ENCODE measurements around the gene UBE2B. TPM values are rescaled to one million over a fixed set of nuclear protein-coding genes. Genes with fewer than 3 reads are reported as not detected.

Gene UBE2B
- total RNA-seq, 1 donor from 2014 or later = 97.8 TPM

DNA sequence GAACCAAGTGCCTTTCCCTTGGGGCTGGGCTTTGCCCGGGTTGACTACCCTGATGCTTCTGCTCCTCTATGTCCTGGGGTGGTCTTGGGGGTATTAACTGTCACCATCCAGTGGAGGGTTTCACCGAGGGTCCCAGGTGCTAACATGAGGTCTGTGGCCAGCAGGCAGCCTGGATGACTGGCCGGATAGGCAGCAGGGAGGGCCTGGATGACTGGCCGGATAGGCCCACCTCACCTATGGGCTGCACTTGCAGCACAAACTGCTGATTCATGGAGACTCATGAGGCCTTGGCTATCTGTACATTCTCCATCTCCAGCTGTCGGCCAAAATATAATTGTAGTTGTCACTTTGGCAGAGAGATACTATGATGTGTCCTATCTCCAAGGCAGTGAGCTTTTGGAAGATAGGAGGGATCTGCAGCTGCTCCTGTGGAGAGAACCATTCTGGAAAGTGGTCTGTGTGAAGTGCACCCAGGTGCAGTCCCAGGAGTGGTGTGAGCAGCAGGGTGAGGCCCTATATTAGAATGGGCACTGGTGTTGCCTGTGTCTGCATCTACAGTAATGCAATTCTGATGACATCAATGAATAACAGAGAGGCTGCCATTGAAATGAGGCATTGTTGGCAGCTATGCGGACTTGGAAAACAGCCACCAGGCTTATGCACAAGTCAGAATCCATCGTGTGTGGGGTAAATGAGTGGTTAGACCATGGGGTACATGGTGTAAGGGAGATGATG is 66.6 kb downstream of the UBE2B start:
- H3K79me2 ChIP-seq (ENCODE audit: insufficient read depth, low read length) = no peaks in the 10 kb centered on the region
- peak overlapping the region; percentile 93 for H3K27ac ChIP-seq (ENCODE audit: low read depth, low read length)
- Mint-ChIP-seq H3K27ac (ENCODE audit: unreplicated experiment) (no peak overlapping the region), H3K27me3 (ENCODE audit: low read depth, unreplicated experiment) (no peaks in the 10 kb centered on the region), H3K4me3 (ENCODE audit: unreplicated experiment) (no peak overlapping the region), H3K4me1 (ENCODE audit: low read depth, unreplicated experiment) (peaks cover 39% of the 10 kb centered on the region), H3K36me3 (ENCODE audit: low read depth, unreplicated experiment) (no peaks in the 10 kb centered on the region), H3K9me3 (ENCODE audit: unreplicated experiment) (no peaks in the 10 kb centered on the region)
- H3K9ac ChIP-seq (ENCODE audit: low read length) = peak overlapping the region; percentile 78
- no peak overlapping the region for H3K4me3 ChIP-seq (ENCODE audit: insufficient read depth, low read depth, low read length)
- no peaks in the 10 kb centered on the region for H4K20me1 ChIP-seq (ENCODE audit: insufficient read depth, low read length)
- peaks cover 37% of the 10 kb centered on the region for H3K4me1 ChIP-seq (ENCODE audit: insufficient read depth, low read length)
- no peak for TF ChIP-seq EZH2 (IDR thresholded peaks at IDR 0.05; ENCODE audit: insufficient read depth, low read length)
- DNase-seq (ENCODE audit: low read depth) = peak; percentile 83
- peak overlapping the region; percentile 82 for H3K4me2 ChIP-seq (ENCODE audit: low read length)
- no peak overlapping the region for H2AFZ ChIP-seq (ENCODE audit: low read depth, low read length)
- H3K27me3 ChIP-seq (ENCODE audit: insufficient read depth, low read length) = no peaks in the 10 kb centered on the region
- H3K9me3 ChIP-seq (ENCODE audit: insufficient read depth, low read depth, low read length) = no peaks in the 10 kb centered on the region
- H3K36me3 ChIP-seq (ENCODE audit: insufficient read depth, low read length) = no peaks in the 10 kb centered on the region
- FAIRE-seq = no peak

DNA sequence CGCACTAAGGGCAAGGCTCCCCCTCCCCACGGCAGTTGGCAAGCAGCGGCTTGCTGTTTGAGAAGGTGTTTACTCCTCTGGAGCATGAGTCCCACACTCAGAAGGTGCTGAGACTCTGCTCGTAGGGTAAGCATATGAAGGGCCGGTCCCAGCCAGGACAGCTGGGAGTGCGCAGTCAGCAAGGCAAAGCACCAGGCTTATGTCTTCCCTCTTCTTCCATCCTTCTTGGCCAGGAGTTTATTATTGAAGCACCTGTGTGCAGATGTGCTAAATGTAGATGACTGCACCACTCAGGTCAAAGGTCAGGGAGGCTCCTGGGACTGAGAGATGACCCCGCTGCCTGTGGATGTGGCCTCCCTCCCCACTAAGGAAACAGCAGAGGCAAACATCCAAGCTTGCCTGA is 67.4 kb downstream of the UBE2B start:
- Mint-ChIP-seq H3K36me3 (ENCODE audit: low read depth, unreplicated experiment) (no peaks in the 10 kb centered on the region), H3K9me3 (ENCODE audit: unreplicated experiment) (no peaks in the 10 kb centered on the region), H3K27ac (ENCODE audit: unreplicated experiment) (peak overlapping the region; percentile 13), H3K4me3 (ENCODE audit: unreplicated experiment) (no peak overlapping the region), H3K4me1 (ENCODE audit: low read depth, unreplicated experiment) (peaks cover 34% of the 10 kb centered on the region), H3K27me3 (ENCODE audit: low read depth, unreplicated experiment) (no peaks in the 10 kb centered on the region)
- no peaks in the 10 kb centered on the region for H3K36me3 ChIP-seq (ENCODE audit: insufficient read depth, low read length)
- H3K79me2 ChIP-seq (ENCODE audit: insufficient read depth, low read length) = no peaks in the 10 kb centered on the region
- H3K27ac ChIP-seq (ENCODE audit: low read depth, low read length) = peak overlapping the region; percentile 93
- H3K9ac ChIP-seq (ENCODE audit: low read length) = peak overlapping the region; percentile 24
- no peaks in the 10 kb centered on the region for H4K20me1 ChIP-seq (ENCODE audit: insufficient read depth, low read length)
- FAIRE-seq (no peak), DNase-seq (ENCODE audit: low read depth) (no peak)
- H3K4me2 ChIP-seq (ENCODE audit: low read length) = peak overlapping the region; percentile 52
- no peak overlapping the region for H3K4me3 ChIP-seq (ENCODE audit: insufficient read depth, low read depth, low read length)
- no peak for TF ChIP-seq EZH2 (IDR thresholded peaks at IDR 0.05; ENCODE audit: insufficient read depth, low read length)
- TF ChIP-seq, protein P1, sequence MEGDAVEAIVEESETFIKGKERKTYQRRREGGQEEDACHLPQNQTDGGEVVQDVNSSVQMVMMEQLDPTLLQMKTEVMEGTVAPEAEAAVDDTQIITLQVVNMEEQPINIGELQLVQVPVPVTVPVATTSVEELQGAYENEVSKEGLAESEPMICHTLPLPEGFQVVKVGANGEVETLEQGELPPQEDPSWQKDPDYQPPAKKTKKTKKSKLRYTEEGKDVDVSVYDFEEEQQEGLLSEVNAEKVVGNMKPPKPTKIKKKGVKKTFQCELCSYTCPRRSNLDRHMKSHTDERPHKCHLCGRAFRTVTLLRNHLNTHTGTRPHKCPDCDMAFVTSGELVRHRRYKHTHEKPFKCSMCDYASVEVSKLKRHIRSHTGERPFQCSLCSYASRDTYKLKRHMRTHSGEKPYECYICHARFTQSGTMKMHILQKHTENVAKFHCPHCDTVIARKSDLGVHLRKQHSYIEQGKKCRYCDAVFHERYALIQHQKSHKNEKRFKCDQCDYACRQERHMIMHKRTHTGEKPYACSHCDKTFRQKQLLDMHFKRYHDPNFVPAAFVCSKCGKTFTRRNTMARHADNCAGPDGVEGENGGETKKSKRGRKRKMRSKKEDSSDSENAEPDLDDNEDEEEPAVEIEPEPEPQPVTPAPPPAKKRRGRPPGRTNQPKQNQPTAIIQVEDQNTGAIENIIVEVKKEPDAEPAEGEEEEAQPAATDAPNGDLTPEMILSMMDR (IDR thresholded peaks at IDR 0.05; ENCODE audit: insufficient read depth, low read depth, low read length) = no peak
- no peaks in the 10 kb centered on the region for H3K27me3 ChIP-seq (ENCODE audit: insufficient read depth, low read length)
- no peaks in the 10 kb centered on the region for H3K9me3 ChIP-seq (ENCODE audit: insufficient read depth, low read depth, low read length)
- H3K4me1 ChIP-seq (ENCODE audit: insufficient read depth, low read length) = peaks cover 37% of the 10 kb centered on the region
- no peak overlapping the region for H2AFZ ChIP-seq (ENCODE audit: low read depth, low read length)

DNA sequence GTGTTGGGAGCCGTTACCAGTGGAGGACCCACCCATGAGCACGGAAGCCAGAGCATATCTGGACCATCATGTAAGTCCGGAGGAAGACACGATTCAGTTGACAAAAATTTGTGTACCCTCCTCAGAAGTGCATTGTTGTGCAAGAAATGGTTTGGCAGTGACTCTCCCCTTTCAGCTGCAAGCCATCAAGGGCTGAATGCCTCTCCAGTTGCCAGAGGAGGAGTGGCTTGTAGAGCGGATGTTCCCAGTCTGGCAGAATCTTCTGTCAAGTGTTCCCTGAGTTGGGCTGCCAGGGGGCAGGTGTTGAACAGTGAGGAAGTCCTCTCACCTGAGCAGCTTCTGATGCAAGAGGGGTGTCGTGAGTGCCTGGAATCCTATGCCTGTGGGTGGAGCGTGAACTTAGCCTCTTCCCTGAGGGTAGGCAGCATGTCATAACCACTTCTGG is 67.9 kb downstream of the UBE2B start:
- no peaks in the 10 kb centered on the region for H3K79me2 ChIP-seq (ENCODE audit: insufficient read depth, low read length)
- H3K4me3 Mint-ChIP-seq (ENCODE audit: unreplicated experiment) = no peak overlapping the region
- H4K20me1 ChIP-seq (ENCODE audit: insufficient read depth, low read length) = no peaks in the 10 kb centered on the region
- no peaks in the 10 kb centered on the region for H3K36me3 ChIP-seq (ENCODE audit: insufficient read depth, low read length)
- H3K27ac ChIP-seq (ENCODE audit: low read depth, low read length) = peak overlapping the region; percentile 93
- no peaks in the 10 kb centered on the region for H3K36me3 Mint-ChIP-seq (ENCODE audit: low read depth, unreplicated experiment)
- peak overlapping the region; percentile 14 for H2AFZ ChIP-seq (ENCODE audit: low read depth, low read length)
- H3K27me3 ChIP-seq (ENCODE audit: insufficient read depth, low read length) = no peaks in the 10 kb centered on the region
- H3K4me1 Mint-ChIP-seq (ENCODE audit: low read depth, unreplicated experiment) = peaks cover 34% of the 10 kb centered on the region
- H3K4me3 ChIP-seq (ENCODE audit: insufficient read depth, low read depth, low read length) = no peak overlapping the region
- H3K9me3 Mint-ChIP-seq (ENCODE audit: unreplicated experiment) = no peaks in the 10 kb centered on the region
- no peak overlapping the region for H3K27ac Mint-ChIP-seq (ENCODE audit: unreplicated experiment)
- H3K4me1 ChIP-seq (ENCODE audit: insufficient read depth, low read length) = peaks cover 37% of the 10 kb centered on the region
- no peaks in the 10 kb centered on the region for H3K27me3 Mint-ChIP-seq (ENCODE audit: low read depth, unreplicated experiment)
- DNase-seq (ENCODE audit: low read depth) (peak; percentile 96), FAIRE-seq (peak; percentile 43)
- TF ChIP-seq, protein P1 (IDR thresholded peaks at IDR 0.05; ENCODE audit: insufficient read depth, low read depth, low read length) = no peak
- TF ChIP-seq EZH2 (IDR thresholded peaks at IDR 0.05; ENCODE audit: insufficient read depth, low read length) = no peak
- peak overlapping the region; percentile 24 for H3K9ac ChIP-seq (ENCODE audit: low read length)
- H3K9me3 ChIP-seq (ENCODE audit: insufficient read depth, low read depth, low read length) = no peaks in the 10 kb centered on the region
- H3K4me2 ChIP-seq (ENCODE audit: low read length) = peak overlapping the region; percentile 52
